ENCODE data around the gene OBP2A. TPM values are rescaled to one million over a fixed set of nuclear protein-coding genes. Genes with fewer than 3 reads are reported as not detected.

The OBP2A gene
- total RNA-seq, 1 experiment from 2014 or later, result not detected

DNA sequence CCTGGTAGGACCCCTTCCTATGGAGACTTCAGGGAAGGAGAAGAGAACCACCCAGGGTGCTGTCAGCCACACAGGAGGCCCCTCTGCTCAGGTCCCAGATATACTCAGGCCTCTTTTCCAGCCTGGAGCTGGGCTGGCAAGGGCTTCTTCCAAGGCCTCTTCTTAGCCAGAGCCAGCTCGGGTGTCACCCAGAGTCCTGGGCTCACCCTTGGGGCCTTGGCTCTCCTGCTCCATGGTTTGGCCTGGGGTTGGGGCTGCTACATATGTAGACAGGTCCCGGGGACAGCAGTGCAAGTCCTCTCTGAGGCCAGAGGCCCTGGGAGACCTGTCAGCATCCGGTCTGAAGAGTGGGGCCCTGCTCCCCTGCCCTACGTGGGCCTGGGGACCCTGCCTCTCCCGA, 38.4 kb downstream of the OBP2A start (continued):
- TF ChIP-seq ARID4B (CRISPR knock-in tag; IDR thresholded peaks at IDR 0.05; ENCODE audit: borderline replicate concordance), result no peak
- TF ChIP-seq ZNF138 (CRISPR knock-in tag; conservative IDR thresholded peaks at IDR 0.05), result no peak

DNA sequence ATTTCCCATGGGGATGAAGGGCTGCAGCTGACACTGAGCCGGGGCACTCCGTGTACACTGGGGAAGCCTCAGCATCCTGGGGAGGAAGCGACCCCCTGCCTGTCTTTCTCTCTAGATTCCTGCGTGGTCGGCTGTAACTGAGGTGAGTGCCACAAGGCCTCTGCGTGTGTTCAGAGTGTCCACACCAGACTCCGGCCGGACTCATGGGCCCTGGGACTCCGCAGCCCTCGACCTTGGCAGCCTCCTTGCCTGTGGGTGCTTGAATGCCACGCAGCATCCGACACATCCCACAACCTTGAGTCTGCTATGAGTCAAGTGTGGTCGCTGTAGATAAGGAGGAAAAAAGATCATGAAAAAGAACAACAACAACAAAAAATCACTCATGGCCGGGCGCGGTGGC, 39.0 kb downstream of the OBP2A start:
- CTCF ChIA-PET, result no interaction called here

DNA sequence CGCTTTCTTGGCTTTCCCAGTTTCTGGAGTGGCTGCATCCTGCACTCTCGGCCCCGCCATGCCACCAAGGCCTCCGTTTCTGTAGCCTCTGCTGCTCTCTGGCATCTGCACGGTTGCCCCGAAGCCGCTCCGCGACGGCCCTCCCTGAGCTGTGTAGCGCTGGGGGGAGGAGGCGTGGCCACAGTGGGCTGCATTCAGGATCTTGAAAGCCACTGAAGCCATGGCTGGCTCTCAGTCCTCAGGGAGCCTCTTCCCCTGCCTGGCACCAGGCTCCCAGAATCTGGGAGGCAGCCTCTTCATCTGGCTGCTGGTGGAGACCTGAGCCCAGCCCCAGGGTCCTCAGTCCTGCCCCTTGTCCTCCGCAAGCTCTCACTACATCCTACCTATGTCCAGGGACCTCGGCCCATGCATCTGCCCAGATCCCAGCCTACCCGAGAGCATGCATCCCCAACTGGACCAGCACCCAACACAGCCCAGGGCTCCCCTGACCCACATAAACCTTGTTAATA, 40.7 kb downstream of the OBP2A start:
- ATAC-seq (no peak), DNase-seq (ENCODE audit: low spot score) (no peak)
- ChIA-PET POLR2A (no interaction called here), CTCF (no interaction called here)
- Mint-ChIP-seq H3K4me1 (no peaks in the 10 kb centered on the region), H3K27ac (no peak overlapping the region), H3K9me3 (peaks cover 5% of the 10 kb centered on the region), H3K36me3 (0 out of 2 replicates have a peak, but pooled peaks cover 3% of the 10 kb centered on the region), H3K4me3 (no peak overlapping the region), H3K27me3 (ENCODE audit: low read depth) (no peaks in the 10 kb centered on the region)
- TF ChIP-seq SP1 (CRISPR knock-in tag; conservative IDR thresholded peaks at IDR 0.05) (no peak), ZNF263 (CRISPR knock-in tag; IDR thresholded peaks at IDR 0.05; ENCODE audit: low read depth) (no peak)
- TF ChIP-seq, protein P1, sequence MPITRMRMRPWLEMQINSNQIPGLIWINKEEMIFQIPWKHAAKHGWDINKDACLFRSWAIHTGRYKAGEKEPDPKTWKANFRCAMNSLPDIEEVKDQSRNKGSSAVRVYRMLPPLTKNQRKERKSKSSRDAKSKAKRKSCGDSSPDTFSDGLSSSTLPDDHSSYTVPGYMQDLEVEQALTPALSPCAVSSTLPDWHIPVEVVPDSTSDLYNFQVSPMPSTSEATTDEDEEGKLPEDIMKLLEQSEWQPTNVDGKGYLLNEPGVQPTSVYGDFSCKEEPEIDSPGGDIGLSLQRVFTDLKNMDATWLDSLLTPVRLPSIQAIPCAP (CRISPR knock-in tag; IDR thresholded peaks at IDR 0.05), result no peak
- TF ChIP-seq, protein P2, sequence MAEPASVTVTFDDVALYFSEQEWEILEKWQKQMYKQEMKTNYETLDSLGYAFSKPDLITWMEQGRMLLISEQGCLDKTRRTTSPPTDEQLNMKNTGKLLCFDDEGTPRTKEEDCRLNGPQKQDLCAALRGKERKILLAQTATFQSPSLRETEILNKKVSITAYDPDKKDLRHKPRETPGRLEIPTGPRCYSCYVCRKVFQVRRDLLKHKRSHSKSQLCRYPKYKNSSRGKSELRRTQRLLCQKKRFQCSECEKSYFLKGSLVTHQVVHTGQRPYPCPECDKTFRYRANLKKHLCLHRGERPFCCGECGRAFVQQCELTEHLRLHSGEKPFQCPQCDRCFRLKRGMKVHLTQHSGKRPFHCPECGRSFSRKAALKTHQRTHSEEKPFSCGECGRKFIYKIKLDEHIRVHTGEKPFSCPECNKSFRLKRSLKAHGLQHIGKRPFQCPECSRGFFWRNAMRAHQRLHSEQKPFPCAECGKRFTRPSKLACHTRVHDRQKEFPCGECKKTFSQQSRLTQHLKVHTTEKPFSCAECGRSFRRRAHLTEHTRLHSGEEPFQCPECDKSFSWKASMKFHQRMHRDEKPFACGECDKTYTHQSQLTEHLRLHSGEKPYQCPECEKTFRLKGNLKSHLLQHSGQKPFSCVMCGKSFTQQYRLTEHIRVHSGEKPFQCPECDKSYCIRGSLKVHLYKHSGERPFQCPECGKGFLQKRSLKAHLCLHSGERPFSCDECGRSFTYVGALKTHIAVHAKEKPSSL (CRISPR knock-in tag; conservative IDR thresholded peaks at IDR 0.05), result no peak
- TF ChIP-seq, protein P3, sequence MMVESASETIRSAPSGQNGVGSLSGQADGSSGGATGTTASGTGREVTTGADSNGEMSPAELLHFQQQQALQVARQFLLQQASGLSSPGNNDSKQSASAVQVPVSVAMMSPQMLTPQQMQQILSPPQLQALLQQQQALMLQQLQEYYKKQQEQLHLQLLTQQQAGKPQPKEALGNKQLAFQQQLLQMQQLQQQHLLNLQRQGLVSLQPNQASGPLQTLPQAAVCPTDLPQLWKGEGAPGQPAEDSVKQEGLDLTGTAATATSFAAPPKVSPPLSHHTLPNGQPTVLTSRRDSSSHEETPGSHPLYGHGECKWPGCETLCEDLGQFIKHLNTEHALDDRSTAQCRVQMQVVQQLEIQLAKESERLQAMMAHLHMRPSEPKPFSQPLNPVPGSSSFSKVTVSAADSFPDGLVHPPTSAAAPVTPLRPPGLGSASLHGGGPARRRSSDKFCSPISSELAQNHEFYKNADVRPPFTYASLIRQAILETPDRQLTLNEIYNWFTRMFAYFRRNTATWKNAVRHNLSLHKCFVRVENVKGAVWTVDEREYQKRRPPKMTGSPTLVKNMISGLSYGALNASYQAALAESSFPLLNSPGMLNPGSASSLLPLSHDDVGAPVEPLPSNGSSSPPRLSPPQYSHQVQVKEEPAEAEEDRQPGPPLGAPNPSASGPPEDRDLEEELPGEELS (CRISPR knock-in tag; IDR thresholded peaks at IDR 0.05), result no peak

More for the DNA sequence above, 39.0 kb downstream of the OBP2A start:
- H3K9me3 Mint-ChIP-seq, result peaks cover 13% of the 10 kb centered on the region
- POLR2A ChIA-PET, result no interaction called here
- no peak for DNase-seq (ENCODE audit: low spot score)
- no peak for ATAC-seq
- no peaks in the 10 kb centered on the region for H3K4me1 Mint-ChIP-seq
- no peak overlapping the region for H3K4me3 Mint-ChIP-seq
- H3K27me3 Mint-ChIP-seq (ENCODE audit: low read depth), result peaks cover 2% of the 10 kb centered on the region; the same call in 1 of the 2 replicates
- TF ChIP-seq CREM (CRISPR knock-in tag; IDR thresholded peaks at IDR 0.05), result no peak
- no peak for TF ChIP-seq ZNF317 (CRISPR knock-in tag; IDR thresholded peaks at IDR 0.05; ENCODE audit: borderline replicate concordance, low read depth)
- no peak for TF ChIP-seq ZNF121 (CRISPR knock-in tag; IDR thresholded peaks at IDR 0.05)
- no peak for TF ChIP-seq GTF2I (CRISPR knock-in tag; conservative IDR thresholded peaks at IDR 0.05)
- no peak for TF ChIP-seq FOXP1 (CRISPR knock-in tag; IDR thresholded peaks at IDR 0.05; ENCODE audit: borderline replicate concordance)
- TF ChIP-seq, protein P4, sequence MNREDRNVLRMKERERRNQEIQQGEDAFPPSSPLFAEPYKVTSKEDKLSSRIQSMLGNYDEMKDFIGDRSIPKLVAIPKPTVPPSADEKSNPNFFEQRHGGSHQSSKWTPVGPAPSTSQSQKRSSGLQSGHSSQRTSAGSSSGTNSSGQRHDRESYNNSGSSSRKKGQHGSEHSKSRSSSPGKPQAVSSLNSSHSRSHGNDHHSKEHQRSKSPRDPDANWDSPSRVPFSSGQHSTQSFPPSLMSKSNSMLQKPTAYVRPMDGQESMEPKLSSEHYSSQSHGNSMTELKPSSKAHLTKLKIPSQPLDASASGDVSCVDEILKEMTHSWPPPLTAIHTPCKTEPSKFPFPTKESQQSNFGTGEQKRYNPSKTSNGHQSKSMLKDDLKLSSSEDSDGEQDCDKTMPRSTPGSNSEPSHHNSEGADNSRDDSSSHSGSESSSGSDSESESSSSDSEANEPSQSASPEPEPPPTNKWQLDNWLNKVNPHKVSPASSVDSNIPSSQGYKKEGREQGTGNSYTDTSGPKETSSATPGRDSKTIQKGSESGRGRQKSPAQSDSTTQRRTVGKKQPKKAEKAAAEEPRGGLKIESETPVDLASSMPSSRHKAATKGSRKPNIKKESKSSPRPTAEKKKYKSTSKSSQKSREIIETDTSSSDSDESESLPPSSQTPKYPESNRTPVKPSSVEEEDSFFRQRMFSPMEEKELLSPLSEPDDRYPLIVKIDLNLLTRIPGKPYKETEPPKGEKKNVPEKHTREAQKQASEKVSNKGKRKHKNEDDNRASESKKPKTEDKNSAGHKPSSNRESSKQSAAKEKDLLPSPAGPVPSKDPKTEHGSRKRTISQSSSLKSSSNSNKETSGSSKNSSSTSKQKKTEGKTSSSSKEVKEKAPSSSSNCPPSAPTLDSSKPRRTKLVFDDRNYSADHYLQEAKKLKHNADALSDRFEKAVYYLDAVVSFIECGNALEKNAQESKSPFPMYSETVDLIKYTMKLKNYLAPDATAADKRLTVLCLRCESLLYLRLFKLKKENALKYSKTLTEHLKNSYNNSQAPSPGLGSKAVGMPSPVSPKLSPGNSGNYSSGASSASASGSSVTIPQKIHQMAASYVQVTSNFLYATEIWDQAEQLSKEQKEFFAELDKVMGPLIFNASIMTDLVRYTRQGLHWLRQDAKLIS (CRISPR knock-in tag; IDR thresholded peaks at IDR 0.05; ENCODE audit: borderline replicate concordance), result no peak
- TF ChIP-seq SOX15 (CRISPR knock-in tag; IDR thresholded peaks at IDR 0.05), result no peak
- no peak for TF ChIP-seq ZNF416 (CRISPR knock-in tag; IDR thresholded peaks at IDR 0.05)
- TF ChIP-seq MXD4 (CRISPR knock-in tag; IDR thresholded peaks at IDR 0.05; ENCODE audit: borderline replicate concordance), result no peak
- TF ChIP-seq ATF1 (CRISPR knock-in tag; IDR thresholded peaks at IDR 0.05), result no peak
- no peak for TF ChIP-seq MLX (CRISPR knock-in tag; IDR thresholded peaks at IDR 0.05)
- no peak for TF ChIP-seq NR2C2 (CRISPR knock-in tag; IDR thresholded peaks at IDR 0.05)
- peaks cover 9% of the 10 kb centered on the region; the same call in 1 of the 2 replicates for H3K36me3 Mint-ChIP-seq
- H3K27ac Mint-ChIP-seq, result no peak overlapping the region

Measured in WTC11 (cell line).